ENCODE measurements around the gene KIAA0319L.

- TF ChIP-seq CTCF (IDR thresholded peaks at IDR 0.05) (no peak), POLR2A (IDR thresholded peaks at IDR 0.05) (no peak), EP300 (IDR thresholded peaks at IDR 0.05) (no peak)
These were observed 108.8 kb downstream of the KIAA0319L start for GRCh38 chr1:35448344-35448801.
